A673 (cell line): ENCODE measurements around the gene TSPOAP1. TPM values are rescaled to one million over a fixed set of nuclear protein-coding genes. Genes with fewer than 3 reads are reported as not detected.

ENCODE experiments used
- BruUV-seq: library from RNA; stranded (reverse); fragments of 400-500 nt; replicated peaks from 2 replicates; lab custom pipeline; 2021; lab: Mats Ljungman, UMichigan
- CTCF ChIA-PET: fragments of 300-600 bp; sonication (Branson Sonifier 250); formaldehyde crosslinking; loops from one replicate; lab custom pipeline; 2022; ENCODE audit warnings: antibody characterized with exemption; lab: Charles Lee
- POLR2A ChIA-PET: fragments of 300-600 bp; sonication (Branson Sonifier 250); formaldehyde crosslinking; loops from one replicate; lab custom pipeline; 2022; ENCODE audit warnings: antibody characterized with exemption; ENCODE audit not compliant: low non-redundant PET; lab: Charles Lee
- DNase-seq: peaks from one replicate; pipeline ENCODE4 v3.0.0-alpha.2; 2015; ENCODE audit warnings: low spot score
- H3K27ac ChIP-seq: fragments of 200-600 bp; sonication (generic); 2 replicates; pipeline ENCODE4 v1.5.1; 2016; ENCODE audit warnings: mixed run types, low read depth, mild to moderate bottlenecking, mixed read lengths, antibody characterized with exemption, low read length; ENCODE audit not compliant: poor library complexity, severe bottlenecking
- H3K27me3 ChIP-seq: fragments of 200-600 bp; sonication (generic); replicated peaks from 2 replicates; pipeline ENCODE4 v1.6.1; 2017; ENCODE audit warnings: mixed run types, low read depth, mild to moderate bottlenecking, mixed read lengths, antibody characterized with exemption, low read length; ENCODE audit not compliant: insufficient read depth, poor library complexity
- H3K36me3 ChIP-seq: fragments of 200-600 bp; sonication (generic); 2 replicates; pipeline ENCODE4 v1.6.1; 2016; ENCODE audit warnings: mixed run types, mild to moderate bottlenecking, mixed read lengths, antibody characterized with exemption, low read length; ENCODE audit not compliant: insufficient read depth, poor library complexity, severe bottlenecking
- H3K4me1 ChIP-seq: fragments of 200-600 bp; sonication (generic); 2 replicates; pipeline ENCODE4 v1.6.1; 2017; ENCODE audit warnings: mixed run types, mild to moderate bottlenecking, mixed read lengths, antibody characterized with exemption, low read length; ENCODE audit not compliant: insufficient read depth, poor library complexity, severe bottlenecking
- H3K4me3 ChIP-seq: fragments of 200-600 bp; sonication (generic); 2 replicates; pipeline ENCODE4 v1.5.1; 2016; ENCODE audit warnings: low read depth, mixed run types, mild to moderate bottlenecking, mixed read lengths, low read length; ENCODE audit not compliant: poor library complexity, severe bottlenecking
- H3K9me3 ChIP-seq: fragments of 200-600 bp; sonication (generic); 2 replicates; pipeline ENCODE4 v1.6.1; 2016; ENCODE audit warnings: mixed run types, low read depth, mild to moderate bottlenecking, mixed read lengths, antibody characterized with exemption, low read length; ENCODE audit not compliant: poor library complexity, severe bottlenecking
- EZH2 ChIP-seq: fragments of 200-600 bp; sonication (generic); IDR thresholded peaks from 2 replicates; pipeline ENCODE4 v1.6.1; 2017; ENCODE audit warnings: borderline replicate concordance, low read depth, mild to moderate bottlenecking, mixed read lengths, antibody characterized with exemption, low read length; ENCODE audit not compliant: poor library complexity, severe bottlenecking
- intact Hi-C: fragments of 100-400 bp; cut with micrococcal nuclease; formaldehyde crosslinking; loops from one replicate; pipeline ENCODE4 v1.10.0; 2022; ENCODE audit not compliant: unreplicated experiment
- total RNA-seq: library from RNA; stranded (reverse); gene quantifications from 2 replicates; pipeline ENCODE4 v1.2.3, GENCODE V29; 2021
- TF ChIP-seq, protein P1 (sequence below): fragments of 300-800, 200-600 bp; sonication (generic); conservative IDR thresholded peaks from 2 replicates; pipeline ENCODE4 v1.5.1; 2017; ENCODE audit warnings: low read depth, mild to moderate bottlenecking, antibody characterized with exemption, low read length, moderate library complexity, mixed read lengths

Gene TSPOAP1
- total RNA-seq, 1 experiment from 2014 or later, result 0.21 TPM

DNA sequence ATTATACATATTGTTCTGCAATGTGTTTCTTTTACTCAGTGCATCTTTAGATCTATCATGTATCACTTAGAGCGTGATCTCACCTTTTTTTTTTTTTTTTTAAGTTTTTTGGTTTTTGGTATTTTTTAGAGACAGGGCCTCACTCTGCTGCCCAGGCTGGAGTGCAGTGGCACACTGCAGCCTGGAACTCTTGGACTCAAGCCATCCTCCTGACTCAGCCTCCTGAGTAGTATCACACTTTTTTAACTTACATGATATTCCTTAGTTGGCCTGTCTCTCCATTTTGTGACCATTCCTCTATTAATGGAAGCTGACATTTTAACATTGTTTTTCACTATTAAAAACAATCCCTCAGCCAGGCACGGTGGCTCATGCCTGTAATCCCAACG, 43.2 kb downstream of the TSPOAP1 start:
- POLR2A ChIA-PET, result no interaction called here
- H3K4me3 ChIP-seq, result no peak overlapping the region
- intact Hi-C loops, result no loop called here
- H3K27ac ChIP-seq, result peak overlapping the region; percentile 39
- TF ChIP-seq, protein P1, sequence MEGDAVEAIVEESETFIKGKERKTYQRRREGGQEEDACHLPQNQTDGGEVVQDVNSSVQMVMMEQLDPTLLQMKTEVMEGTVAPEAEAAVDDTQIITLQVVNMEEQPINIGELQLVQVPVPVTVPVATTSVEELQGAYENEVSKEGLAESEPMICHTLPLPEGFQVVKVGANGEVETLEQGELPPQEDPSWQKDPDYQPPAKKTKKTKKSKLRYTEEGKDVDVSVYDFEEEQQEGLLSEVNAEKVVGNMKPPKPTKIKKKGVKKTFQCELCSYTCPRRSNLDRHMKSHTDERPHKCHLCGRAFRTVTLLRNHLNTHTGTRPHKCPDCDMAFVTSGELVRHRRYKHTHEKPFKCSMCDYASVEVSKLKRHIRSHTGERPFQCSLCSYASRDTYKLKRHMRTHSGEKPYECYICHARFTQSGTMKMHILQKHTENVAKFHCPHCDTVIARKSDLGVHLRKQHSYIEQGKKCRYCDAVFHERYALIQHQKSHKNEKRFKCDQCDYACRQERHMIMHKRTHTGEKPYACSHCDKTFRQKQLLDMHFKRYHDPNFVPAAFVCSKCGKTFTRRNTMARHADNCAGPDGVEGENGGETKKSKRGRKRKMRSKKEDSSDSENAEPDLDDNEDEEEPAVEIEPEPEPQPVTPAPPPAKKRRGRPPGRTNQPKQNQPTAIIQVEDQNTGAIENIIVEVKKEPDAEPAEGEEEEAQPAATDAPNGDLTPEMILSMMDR, result no peak
- TF ChIP-seq EZH2, result no peak
- no TSS peak for BruUV-seq
- H3K27me3 ChIP-seq, result peaks cover 2% of the 10 kb centered on the region
- H3K9me3 ChIP-seq, result no peaks in the 10 kb centered on the region
- no peaks in the 10 kb centered on the region for H3K36me3 ChIP-seq
- H3K4me1 ChIP-seq, result peaks cover 6% of the 10 kb centered on the region
- DNase-seq, result no peak
- CTCF ChIA-PET, result interaction anchor here (1.0 kb wide), 1 partner anchor 36 kb away, joined by 3 read pairs; no protein-coding TSS in a partner anchor

DNA sequence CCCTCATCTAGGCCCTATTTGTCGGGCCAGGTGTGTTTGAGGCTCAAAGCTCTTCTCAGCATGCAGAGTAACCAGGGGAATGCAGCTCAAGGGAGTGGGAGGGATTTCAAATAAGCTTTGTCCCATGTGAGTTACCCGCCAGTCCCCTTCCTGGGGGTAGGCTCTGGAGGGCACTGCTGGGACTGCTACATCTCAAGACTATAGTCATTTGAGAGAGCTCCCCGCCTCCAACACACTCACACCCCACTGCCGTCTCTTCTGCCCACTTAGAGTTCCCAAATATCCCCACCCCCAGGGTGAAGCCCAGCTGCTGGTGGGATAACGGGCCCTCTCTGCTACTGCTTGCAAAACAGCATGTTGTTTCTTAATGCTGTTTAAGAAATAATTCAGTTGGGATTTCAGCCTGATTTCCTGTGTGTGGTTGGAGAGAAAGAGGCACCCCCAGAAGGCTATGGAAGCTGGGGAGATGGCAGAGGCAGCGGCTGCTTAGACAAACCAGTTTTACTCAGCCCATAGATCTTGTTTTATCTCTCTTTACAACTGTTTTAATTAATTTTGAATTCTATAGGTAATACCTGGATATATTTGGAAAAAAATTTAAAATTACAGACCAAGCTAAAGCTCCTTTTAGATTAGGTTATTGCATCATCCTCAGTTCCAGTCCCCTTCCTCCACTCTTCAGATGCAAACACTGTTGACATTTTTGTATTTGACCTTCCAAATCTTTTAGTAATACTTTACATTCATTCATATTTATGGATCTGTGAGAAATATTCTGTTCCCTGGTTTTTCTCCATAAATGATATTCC, 43.8 kb downstream of the TSPOAP1 start:
- H3K27ac ChIP-seq, result peak overlapping the region; percentile 39
- no peaks in the 10 kb centered on the region for H3K36me3 ChIP-seq
- H3K27me3 ChIP-seq, result peaks cover 8% of the 10 kb centered on the region
- no peaks in the 10 kb centered on the region for H3K9me3 ChIP-seq
- ChIA-PET POLR2A (no interaction called here), CTCF (interaction anchor here (1.0 kb wide), 1 partner anchor 35 kb away, joined by 3 read pairs; no protein-coding TSS in a partner anchor)
- H3K4me3 ChIP-seq, result no peak overlapping the region
- no TSS peak for BruUV-seq
- TF ChIP-seq, protein P1, result no peak
- no peak for TF ChIP-seq EZH2
- H3K4me1 ChIP-seq, result peaks cover 6% of the 10 kb centered on the region
- DNase-seq, result peak; percentile 29
- intact Hi-C loops, result no loop called here

DNA sequence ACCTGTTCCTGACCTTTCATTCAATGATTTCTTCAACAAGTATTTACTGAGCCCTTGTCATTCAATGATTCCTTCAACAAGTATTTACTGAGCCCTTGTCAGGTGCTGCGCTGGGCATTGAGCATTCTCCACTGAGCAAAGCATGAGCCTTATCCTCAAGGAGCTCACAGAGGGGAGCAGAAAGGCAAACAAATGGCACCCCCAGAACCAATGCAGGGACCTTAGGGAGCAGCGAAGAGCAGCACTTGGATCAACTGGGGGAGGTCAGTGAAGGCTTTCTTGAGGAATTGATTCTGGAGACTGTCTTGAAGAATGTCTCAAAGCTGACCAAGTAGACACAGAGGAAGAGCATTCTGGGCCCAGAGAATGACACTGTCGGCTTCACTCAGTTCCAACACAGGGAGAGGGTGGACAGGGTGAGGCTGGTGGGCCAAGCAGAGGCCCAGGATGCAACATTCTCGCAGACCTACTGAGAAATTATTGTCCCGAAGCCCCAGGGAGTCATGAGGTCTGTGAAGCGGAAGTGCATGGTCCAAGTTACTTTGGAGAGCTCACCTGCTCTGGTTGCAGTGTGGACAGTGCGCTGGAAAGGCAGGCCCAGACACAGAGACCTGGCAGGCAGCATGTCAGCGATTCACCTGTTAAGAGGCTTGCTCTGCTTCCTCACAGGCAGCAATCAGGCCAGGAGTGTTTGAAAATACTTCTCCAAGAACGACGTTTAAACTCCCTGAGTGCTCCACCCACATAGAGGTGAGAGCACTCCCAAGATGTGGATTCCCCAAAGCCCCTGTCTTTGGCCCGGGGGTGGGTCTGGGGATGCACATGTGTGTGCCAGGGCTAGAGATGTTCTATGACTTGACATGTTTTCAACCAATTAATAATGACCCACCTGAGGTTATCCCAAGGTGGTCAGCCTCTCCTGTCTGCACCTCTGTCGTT, 44.7 kb downstream of the TSPOAP1 start:
- Histone ChIP-seq H3K27ac (no peak overlapping the region), H3K9me3 (no peaks in the 10 kb centered on the region), H3K4me3 (no peak overlapping the region), H3K27me3 (peaks cover 16% of the 10 kb centered on the region), H3K36me3 (no peaks in the 10 kb centered on the region), H3K4me1 (peaks cover 6% of the 10 kb centered on the region)
- TF ChIP-seq, protein P1, result no peak
- no peak for TF ChIP-seq EZH2
- DNase-seq, result no peak
- intact Hi-C loops, result no loop called here
- POLR2A ChIA-PET, result no interaction called here
- CTCF ChIA-PET, result no interaction called here
- no TSS peak for BruUV-seq
